ENCODE data around the gene STK31.
"Not testable (repeated sequence)": the region's sequence is repeated elsewhere in the genome, so short reads cannot be mapped to it uniquely, and the experiment has no call there.

STK31 gene

DNA sequence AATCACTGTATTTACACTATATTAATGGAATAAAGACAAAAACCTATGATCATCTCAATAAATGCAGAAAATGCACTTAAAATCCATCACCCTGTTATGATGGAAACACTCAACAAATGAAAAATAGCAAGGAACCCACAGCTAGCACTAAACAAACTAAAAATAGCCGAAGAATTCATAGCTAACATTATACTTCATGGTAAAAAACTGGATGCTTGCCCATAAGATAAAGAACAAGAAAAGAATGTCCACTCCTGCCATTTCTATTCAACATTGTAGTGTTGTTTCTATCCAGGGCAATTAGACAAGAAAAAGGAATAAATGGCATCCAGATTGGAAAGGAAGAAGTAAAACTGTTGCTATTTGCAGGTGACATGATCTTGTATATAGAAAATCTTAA lies 142.1 kb downstream of the STK31 start:
- TF ChIP-seq, protein P1, sequence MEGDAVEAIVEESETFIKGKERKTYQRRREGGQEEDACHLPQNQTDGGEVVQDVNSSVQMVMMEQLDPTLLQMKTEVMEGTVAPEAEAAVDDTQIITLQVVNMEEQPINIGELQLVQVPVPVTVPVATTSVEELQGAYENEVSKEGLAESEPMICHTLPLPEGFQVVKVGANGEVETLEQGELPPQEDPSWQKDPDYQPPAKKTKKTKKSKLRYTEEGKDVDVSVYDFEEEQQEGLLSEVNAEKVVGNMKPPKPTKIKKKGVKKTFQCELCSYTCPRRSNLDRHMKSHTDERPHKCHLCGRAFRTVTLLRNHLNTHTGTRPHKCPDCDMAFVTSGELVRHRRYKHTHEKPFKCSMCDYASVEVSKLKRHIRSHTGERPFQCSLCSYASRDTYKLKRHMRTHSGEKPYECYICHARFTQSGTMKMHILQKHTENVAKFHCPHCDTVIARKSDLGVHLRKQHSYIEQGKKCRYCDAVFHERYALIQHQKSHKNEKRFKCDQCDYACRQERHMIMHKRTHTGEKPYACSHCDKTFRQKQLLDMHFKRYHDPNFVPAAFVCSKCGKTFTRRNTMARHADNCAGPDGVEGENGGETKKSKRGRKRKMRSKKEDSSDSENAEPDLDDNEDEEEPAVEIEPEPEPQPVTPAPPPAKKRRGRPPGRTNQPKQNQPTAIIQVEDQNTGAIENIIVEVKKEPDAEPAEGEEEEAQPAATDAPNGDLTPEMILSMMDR (IDR thresholded peaks at IDR 0.05; ENCODE audit: insufficient read depth, low read depth, low read length, missing control alignments): no peak
- H3K4me3 ChIP-seq (ENCODE audit: low read depth, low read length): no peak overlapping the region
- no peak for DNase-seq (ENCODE audit: low read depth)

DNA sequence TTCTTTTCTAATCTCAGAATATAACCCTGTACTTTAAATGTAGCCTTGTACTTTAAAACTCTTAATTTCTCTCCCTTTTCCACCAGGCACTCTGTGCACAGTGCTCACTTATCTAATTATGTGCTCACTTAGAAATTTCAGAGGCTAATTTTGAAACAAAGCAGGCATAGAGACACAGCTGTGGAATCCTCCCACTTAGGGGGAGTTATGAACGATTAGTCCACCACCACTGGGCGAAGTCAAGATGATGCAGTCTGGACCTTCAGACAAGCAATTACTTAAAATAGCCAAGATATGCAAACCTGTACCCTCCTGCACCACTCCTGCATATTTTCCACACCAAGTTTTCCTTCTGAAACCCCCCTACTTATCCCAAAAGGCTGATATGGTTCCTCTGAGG lies 143.0 kb downstream of the STK31 start:
- TF ChIP-seq, protein P1 (IDR thresholded peaks at IDR 0.05; ENCODE audit: insufficient read depth, low read depth, low read length, missing control alignments): no peak
- H3K4me3 ChIP-seq (ENCODE audit: low read depth, low read length): no peak overlapping the region
- no peak for DNase-seq (ENCODE audit: low read depth)

DNA sequence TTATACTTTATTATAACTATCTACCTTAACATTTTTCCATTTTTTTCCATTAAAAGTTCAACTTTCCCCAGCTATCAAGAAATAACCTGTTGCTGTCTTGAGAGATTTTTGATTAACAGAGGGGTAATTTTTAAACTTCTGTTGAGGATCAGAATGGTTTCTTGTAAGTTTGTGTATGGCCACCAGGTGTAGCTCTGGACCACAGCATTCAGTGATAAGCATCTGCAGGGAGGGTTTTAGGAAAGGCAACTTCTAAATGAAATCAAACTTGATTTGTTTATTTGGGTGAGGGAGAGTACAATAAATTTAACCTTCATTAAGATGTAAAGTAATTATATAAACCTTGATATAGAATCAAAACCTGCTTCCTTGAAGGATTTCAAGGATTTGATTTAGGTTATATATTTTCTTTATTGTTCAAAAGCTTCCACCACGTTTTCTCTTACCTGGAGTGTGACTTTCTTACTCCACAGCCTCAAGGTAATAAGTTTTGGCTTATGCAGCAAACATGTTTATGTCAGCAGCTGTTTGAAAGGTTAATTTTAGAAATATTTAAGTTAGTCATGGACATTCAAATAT lies 153.3 kb downstream of the STK31 start:
- no peak overlapping the region for H3K4me3 ChIP-seq (ENCODE audit: low read depth, low read length)
- DNase-seq (ENCODE audit: low read depth): peak; percentile 55
- TF ChIP-seq, protein P1 (IDR thresholded peaks at IDR 0.05; ENCODE audit: insufficient read depth, low read depth, low read length, missing control alignments): peak; percentile 72

DNA sequence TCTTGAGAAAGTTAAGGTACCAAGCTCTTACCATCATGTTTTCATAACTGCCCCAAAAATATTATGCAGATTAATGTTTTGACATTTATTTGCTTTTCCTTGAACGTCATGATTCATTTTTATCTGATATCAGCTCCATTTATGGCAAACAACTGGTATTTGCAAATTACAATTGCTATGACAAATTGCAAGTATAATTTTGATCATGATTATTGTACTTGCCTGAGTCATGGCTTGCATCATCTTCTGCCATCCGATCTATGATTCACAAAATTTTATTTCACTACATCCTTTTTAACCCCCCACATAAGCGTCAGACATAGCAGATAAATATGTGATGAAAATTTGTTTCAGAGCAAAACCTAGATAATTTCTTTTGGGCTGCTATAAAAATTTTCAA lies 155.0 kb downstream of the STK31 start:
- no peak for DNase-seq (ENCODE audit: low read depth)
- no peak overlapping the region for H3K4me3 ChIP-seq (ENCODE audit: low read depth, low read length)
- TF ChIP-seq, protein P1 (IDR thresholded peaks at IDR 0.05; ENCODE audit: insufficient read depth, low read depth, low read length, missing control alignments): no peak

DNA sequence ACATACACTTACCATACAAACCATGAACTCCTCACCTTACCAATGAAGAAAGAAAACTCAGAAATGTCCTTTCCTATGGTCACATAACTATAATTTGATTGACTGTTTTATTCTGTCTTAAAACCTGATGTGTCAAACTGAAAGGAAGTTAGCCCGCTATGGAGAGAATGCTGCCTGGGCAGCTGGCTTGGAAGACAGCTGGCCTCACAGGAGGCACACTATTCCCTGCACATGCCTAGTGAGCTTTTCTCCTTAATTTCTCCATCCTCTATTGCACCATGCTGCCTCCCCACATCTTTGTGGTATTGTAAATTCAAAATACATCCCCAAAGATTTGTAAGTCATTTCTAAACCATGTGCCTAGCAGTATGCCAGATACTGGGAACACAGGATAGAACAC lies 163.3 kb downstream of the STK31 start:
- TF ChIP-seq, protein P1 (IDR thresholded peaks at IDR 0.05; ENCODE audit: insufficient read depth, low read depth, low read length, missing control alignments): no peak
- no peak overlapping the region for H3K4me3 ChIP-seq (ENCODE audit: low read depth, low read length)
- DNase-seq (ENCODE audit: low read depth): no peak

DNA sequence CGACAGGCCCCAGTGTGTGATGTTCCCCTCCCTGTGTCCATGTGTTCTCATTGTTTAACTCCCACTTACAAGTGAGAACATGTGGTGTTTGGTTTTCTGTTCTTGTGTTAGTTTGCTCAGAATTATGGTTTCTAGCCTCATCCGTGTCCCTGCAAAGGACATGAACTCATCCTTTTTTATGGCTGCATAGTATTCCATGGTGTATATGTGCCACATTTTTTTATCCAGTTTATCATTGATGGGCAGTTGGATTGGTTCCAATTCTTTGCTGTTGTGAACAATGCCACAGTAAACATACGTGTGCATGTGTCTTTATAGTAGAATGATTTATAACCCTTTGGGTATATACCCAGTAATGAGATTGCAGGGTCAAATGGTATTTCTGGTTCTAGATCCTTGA lies 166.5 kb downstream of the STK31 start:
- not testable (repeated sequence) for H3K4me3 ChIP-seq (ENCODE audit: low read depth, low read length); DNase-seq (ENCODE audit: low read depth)
